OCI-LY7 (cell line): ENCODE data around the gene GSS.

ENCODE experiments used
- EZH2phosphoT487 ChIP-seq: fragments of 200-600 bp; sonication (generic); IDR thresholded peaks from 2 replicates; pipeline ENCODE4 v1.6.1; 2018; ENCODE audit warnings: low read depth, borderline replicate concordance, mild to moderate bottlenecking, mixed run types, antibody characterized with exemption, low read length, moderate library complexity, mixed read lengths
- TF ChIP-seq, protein P1 (sequence below): fragments of 200-600 bp; sonication (generic); conservative IDR thresholded peaks from 2 replicates; pipeline ENCODE4 v1.5.1; 2014; ENCODE audit warnings: mild to moderate bottlenecking, antibody characterized with exemption, low read length, moderate library complexity, mixed read lengths

- TF ChIP-seq, protein P1, sequence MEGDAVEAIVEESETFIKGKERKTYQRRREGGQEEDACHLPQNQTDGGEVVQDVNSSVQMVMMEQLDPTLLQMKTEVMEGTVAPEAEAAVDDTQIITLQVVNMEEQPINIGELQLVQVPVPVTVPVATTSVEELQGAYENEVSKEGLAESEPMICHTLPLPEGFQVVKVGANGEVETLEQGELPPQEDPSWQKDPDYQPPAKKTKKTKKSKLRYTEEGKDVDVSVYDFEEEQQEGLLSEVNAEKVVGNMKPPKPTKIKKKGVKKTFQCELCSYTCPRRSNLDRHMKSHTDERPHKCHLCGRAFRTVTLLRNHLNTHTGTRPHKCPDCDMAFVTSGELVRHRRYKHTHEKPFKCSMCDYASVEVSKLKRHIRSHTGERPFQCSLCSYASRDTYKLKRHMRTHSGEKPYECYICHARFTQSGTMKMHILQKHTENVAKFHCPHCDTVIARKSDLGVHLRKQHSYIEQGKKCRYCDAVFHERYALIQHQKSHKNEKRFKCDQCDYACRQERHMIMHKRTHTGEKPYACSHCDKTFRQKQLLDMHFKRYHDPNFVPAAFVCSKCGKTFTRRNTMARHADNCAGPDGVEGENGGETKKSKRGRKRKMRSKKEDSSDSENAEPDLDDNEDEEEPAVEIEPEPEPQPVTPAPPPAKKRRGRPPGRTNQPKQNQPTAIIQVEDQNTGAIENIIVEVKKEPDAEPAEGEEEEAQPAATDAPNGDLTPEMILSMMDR, result no peak
- no peak for TF ChIP-seq EZH2phosphoT487
These were observed 71.8 kb downstream of the GSS start for GRCh38 chr20:34883809-34884208.
